Fibroblast of villous mesenchyme (primary cell): ENCODE measurements around the gene KIF13A. TPM values are rescaled to one million over a fixed set of nuclear protein-coding genes. Genes with fewer than 3 reads are reported as not detected.

Source experiments
- DNase-seq: peaks from one replicate; pipeline ENCODE4 v3.0.0-alpha.2; 2010; ENCODE audit warnings: low read depth
- H3K4me3 ChIP-seq: 2 replicates; pipeline ENCODE4 v1.5.1; 2011; ENCODE audit warnings: low read depth, mild to moderate bottlenecking, low read length
- total RNA-seq: library from RNA; depleted of rRNA; stranded (reverse); fragments of >200 nt; gene quantifications from 2 replicates; pipeline ENCODE4 v1.2.3, GENCODE V29; 2012
- TF ChIP-seq, protein P1 (sequence below): IDR thresholded peaks from 2 replicates; pipeline ENCODE4 v1.5.1; 2012; ENCODE audit warnings: low read depth, mild to moderate bottlenecking, low read length; ENCODE audit not compliant: insufficient read depth

Gene KIF13A
- total RNA-seq, 1 donor, result 49.2 TPM

DNA sequence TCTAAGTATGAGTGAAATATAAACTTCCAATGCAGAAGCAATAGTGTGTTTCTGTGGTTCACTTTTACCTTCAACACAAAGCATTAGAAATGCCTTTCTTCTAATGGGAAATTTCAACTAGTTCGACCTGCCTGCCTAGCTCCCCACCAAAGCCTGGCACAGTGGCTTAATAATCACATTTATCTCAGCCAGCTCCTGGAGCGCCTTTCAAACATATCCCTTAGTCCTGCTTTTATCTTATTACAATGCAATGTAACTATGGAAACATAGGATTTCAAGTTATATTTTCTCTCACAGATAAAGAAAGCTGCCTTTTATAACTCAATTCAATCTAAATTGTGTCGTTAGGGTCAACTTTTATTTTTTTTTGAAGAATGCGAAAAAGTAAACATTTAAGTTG is 53.7 kb downstream of the KIF13A start:
- no peak for DNase-seq
- TF ChIP-seq, protein P1, sequence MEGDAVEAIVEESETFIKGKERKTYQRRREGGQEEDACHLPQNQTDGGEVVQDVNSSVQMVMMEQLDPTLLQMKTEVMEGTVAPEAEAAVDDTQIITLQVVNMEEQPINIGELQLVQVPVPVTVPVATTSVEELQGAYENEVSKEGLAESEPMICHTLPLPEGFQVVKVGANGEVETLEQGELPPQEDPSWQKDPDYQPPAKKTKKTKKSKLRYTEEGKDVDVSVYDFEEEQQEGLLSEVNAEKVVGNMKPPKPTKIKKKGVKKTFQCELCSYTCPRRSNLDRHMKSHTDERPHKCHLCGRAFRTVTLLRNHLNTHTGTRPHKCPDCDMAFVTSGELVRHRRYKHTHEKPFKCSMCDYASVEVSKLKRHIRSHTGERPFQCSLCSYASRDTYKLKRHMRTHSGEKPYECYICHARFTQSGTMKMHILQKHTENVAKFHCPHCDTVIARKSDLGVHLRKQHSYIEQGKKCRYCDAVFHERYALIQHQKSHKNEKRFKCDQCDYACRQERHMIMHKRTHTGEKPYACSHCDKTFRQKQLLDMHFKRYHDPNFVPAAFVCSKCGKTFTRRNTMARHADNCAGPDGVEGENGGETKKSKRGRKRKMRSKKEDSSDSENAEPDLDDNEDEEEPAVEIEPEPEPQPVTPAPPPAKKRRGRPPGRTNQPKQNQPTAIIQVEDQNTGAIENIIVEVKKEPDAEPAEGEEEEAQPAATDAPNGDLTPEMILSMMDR, result no peak
- no peak overlapping the region for H3K4me3 ChIP-seq

DNA sequence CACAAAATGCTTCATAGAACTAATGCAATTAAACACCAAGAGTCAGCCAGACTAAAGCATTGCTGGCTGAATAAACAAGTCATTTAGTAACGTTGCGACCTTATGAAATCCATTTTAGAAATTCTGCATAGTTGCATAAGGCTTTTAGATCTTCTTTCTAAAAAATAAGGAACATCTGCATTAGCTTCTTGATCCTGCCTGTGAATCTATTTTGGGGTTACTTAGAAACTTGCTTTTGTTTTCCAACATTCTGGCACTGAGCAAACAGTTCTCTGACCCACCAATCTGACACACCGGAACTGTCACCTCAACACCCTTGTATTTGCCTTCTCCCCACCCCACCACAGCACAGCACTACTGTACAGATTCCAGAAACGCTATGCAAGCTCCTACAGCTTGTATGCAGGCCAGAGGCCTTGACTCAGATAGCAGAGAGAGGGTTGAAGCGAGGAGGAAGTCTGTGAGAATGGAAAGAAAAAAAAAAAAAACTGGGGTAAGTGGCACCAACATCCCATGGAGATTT is 55.0 kb downstream of the KIF13A start:
- TF ChIP-seq, protein P1, result no peak
- no peak overlapping the region for H3K4me3 ChIP-seq
- peak; percentile 79 for DNase-seq

GRCh38 chr6:17931227-17931626 is 56.2 kb downstream of the KIF13A start:
- H3K4me3 ChIP-seq, result no peak overlapping the region
- DNase-seq, result no peak
- TF ChIP-seq, protein P1, result no peak

DNA sequence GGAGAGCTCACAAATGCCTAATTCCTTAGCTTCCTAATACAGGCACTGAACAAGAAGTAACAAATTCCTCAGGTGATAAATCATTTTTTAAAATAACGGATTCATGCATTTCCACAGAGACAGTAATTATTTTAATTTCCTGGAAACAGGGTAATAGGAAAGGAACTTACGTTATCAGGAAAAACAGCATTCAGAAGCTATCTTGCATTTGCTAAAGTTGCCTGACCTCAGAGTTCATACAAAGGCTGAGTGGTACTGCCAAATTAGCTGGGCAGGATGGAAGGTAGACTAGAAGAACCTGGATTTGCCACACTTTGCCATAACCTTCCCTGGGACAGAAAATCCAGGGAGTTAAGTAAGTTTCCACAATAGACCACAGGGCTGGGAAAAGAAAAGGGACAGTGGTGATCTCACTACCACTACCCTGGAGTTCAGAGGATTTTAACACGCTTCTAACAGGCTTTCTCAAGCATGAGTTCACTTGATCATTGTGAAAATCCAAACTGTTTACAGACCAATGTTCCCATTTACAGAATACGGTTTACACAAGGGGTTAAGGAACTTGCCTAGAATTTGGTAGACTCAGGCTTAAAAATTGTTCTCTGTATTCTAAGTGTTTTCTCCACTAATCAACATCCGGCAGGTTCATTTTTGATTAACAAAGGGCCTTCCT is 57.0 kb downstream of the KIF13A start:
- DNase-seq, result no peak
- TF ChIP-seq, protein P1, result no peak

GRCh38 chr6:17928514-17929430 is 58.7 kb downstream of the KIF13A start:
- H3K4me3 ChIP-seq, result no peak overlapping the region
- TF ChIP-seq, protein P1, result no peak
- DNase-seq, result peak; percentile 71

More for the DNA sequence above, 57.0 kb downstream of the KIF13A start:
- H3K4me3 ChIP-seq, result no peak overlapping the region

DNA sequence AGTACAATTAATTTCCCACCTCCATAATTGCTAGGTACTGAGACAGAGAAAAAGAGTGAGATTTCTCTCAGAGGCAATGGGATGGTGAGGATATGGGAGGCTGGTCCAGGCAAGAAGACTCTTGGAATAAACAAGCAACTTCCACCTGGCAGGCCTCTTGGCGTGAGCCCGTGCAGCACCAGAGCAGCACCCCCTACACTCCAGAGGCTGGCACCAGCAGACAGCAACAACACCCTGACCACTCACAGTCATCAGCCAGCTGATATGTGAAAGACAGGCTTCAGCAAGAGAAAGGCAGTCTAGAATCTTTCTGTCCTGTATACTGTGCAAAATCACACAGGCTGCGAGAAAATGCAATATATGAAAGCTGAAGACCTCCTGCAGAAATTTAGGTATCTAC is 59.7 kb downstream of the KIF13A start:
- TF ChIP-seq, protein P1, result no peak
- DNase-seq, result no peak
- H3K4me3 ChIP-seq, result no peak overlapping the region
